Hepatocyte (in vitro differentiated cells): Measurements from ENCODE around the gene APBB2. TPM values are rescaled to one million over a fixed set of nuclear protein-coding genes. Genes with fewer than 3 reads are reported as not detected.

Experiments used
- DNase-seq: peaks from one replicate; pipeline ENCODE4 v3.0.0-alpha.2; 2016; ENCODE audit warnings: low spot score
- H2AFZ ChIP-seq: fragments of 200-600 bp; sonication (generic); 2 replicates; pipeline ENCODE4 v1.6.0; 2016; ENCODE audit warnings: antibody characterized with exemption, mild to moderate bottlenecking
- H3K27ac ChIP-seq: fragments of 200-600 bp; sonication (generic); 2 replicates; pipeline ENCODE4 v1.5.1; 2016; ENCODE audit warnings: mild to moderate bottlenecking
- H3K27me3 ChIP-seq: fragments of 200-600 bp; sonication (generic); 2 replicates; pipeline ENCODE4 v1.6.1; 2016
- H3K36me3 ChIP-seq: fragments of 200-600 bp; sonication (generic); replicated peaks from 2 replicates; pipeline ENCODE4 v1.5.1; 2016; ENCODE audit warnings: low read depth; ENCODE audit not compliant: insufficient read depth
- H3K4me1 ChIP-seq: fragments of 200-600 bp; sonication (generic); 2 replicates; pipeline ENCODE4 v1.5.1; 2016; ENCODE audit warnings: mild to moderate bottlenecking, moderate library complexity; ENCODE audit not compliant: insufficient read depth
- H3K4me2 ChIP-seq: fragments of 200-600 bp; sonication (generic); 2 replicates; pipeline ENCODE4 v1.6.0; 2016
- H3K4me3 ChIP-seq: fragments of 200-600 bp; sonication (generic); 2 replicates; pipeline ENCODE4 v1.5.1; 2016; ENCODE audit warnings: mild to moderate bottlenecking
- H3K79me2 ChIP-seq: fragments of 200-600 bp; sonication (generic); 2 replicates; pipeline ENCODE4 v1.6.0; 2017; ENCODE audit warnings: mild to moderate bottlenecking
- H3K9me2 ChIP-seq: fragments of 200-600 bp; sonication (generic); replicated peaks from 2 replicates; pipeline ENCODE4 v1.6.0; 2017; ENCODE audit warnings: mild to moderate bottlenecking; ENCODE audit not compliant: insufficient read depth
- H3K9me3 ChIP-seq: fragments of 200-600 bp; sonication (generic); 2 replicates; pipeline ENCODE4 v1.5.1; 2016; ENCODE audit warnings: low read depth, mild to moderate bottlenecking
- H4K20me1 ChIP-seq: fragments of 200-600 bp; sonication (generic); 2 replicates; pipeline ENCODE4 v1.6.0; 2016; ENCODE audit warnings: mild to moderate bottlenecking; ENCODE audit not compliant: insufficient read depth, poor library complexity, severe bottlenecking
- EZH2 ChIP-seq: fragments of 200-600 bp; sonication (generic); IDR thresholded peaks from 2 replicates; pipeline ENCODE4 v1.6.1; 2016; ENCODE audit warnings: antibody characterized with exemption, mild to moderate bottlenecking, borderline replicate concordance
- EZH2phosphoT487 ChIP-seq: fragments of 200-600 bp; sonication (generic); IDR thresholded peaks from one replicate; pipeline ENCODE4 v1.6.1; 2018; ENCODE audit warnings: antibody characterized with exemption, mild to moderate bottlenecking, low read depth, moderate library complexity; ENCODE audit not compliant: unreplicated experiment, severe bottlenecking
- WGBS: methylation state at CpG from one replicate; pipeline ENCODE4 v1.1.6; 2016; ENCODE audit warnings: low lambda C conversion rate; ENCODE audit errors: missing lambda C conversion rate; 5-methylcytosine and 5-hydroxymethylcytosine counted together
- polyA plus RNA-seq: library from polyadenylated mRNA; unstranded; fragments of >200 nt; fragmentation: Nextera tagmentation; extraction: Ambion mirVana; gene quantifications from 2 replicates; pipeline ENCODE4 v1.2.1, GENCODE V29; 2016
- total RNA-seq: library from RNA; depleted of rRNA; stranded (reverse); fragments of >200 nt; gene quantifications from 2 replicates; pipeline ENCODE4 v1.2.3, GENCODE V29; 2014
- TF ChIP-seq, protein P1 (sequence below): fragments of 200-600 bp; sonication (generic); IDR thresholded peaks from 2 replicates; pipeline ENCODE4 v1.5.1; 2016; ENCODE audit warnings: antibody characterized with exemption, mild to moderate bottlenecking; ENCODE audit not compliant: poor library complexity

Gene APBB2
- total and polyA plus RNA-seq, 2 experiments from 2014 or later = 23.4 to 47.5 TPM

- Histone ChIP-seq H3K9me3 (no peaks in the 10 kb centered on the region), H3K36me3 (no peaks in the 10 kb centered on the region), H4K20me1 (no peaks in the 10 kb centered on the region), H3K4me1 (peaks cover 20% of the 10 kb centered on the region), H3K4me2 (peak overlapping the region; percentile 18), H3K27ac (no peak overlapping the region), H3K27me3 (no peaks in the 10 kb centered on the region), H2AFZ (no peak overlapping the region), H3K9me2 (no peaks in the 10 kb centered on the region), H3K4me3 (no peak overlapping the region), H3K79me2 (peaks cover 95% of the 10 kb centered on the region)
- no peak for DNase-seq
- no peak for TF ChIP-seq EZH2phosphoT487
- no peak for TF ChIP-seq EZH2
- TF ChIP-seq, protein P1, sequence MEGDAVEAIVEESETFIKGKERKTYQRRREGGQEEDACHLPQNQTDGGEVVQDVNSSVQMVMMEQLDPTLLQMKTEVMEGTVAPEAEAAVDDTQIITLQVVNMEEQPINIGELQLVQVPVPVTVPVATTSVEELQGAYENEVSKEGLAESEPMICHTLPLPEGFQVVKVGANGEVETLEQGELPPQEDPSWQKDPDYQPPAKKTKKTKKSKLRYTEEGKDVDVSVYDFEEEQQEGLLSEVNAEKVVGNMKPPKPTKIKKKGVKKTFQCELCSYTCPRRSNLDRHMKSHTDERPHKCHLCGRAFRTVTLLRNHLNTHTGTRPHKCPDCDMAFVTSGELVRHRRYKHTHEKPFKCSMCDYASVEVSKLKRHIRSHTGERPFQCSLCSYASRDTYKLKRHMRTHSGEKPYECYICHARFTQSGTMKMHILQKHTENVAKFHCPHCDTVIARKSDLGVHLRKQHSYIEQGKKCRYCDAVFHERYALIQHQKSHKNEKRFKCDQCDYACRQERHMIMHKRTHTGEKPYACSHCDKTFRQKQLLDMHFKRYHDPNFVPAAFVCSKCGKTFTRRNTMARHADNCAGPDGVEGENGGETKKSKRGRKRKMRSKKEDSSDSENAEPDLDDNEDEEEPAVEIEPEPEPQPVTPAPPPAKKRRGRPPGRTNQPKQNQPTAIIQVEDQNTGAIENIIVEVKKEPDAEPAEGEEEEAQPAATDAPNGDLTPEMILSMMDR = no peak
- WGBS = 51% methylated on average over 2 of the region's 2 CpGs
Observed at GRCh38 chr4:41189076-41189475, 25.3 kb downstream of the APBB2 start.

GRCh38 chr4:41185614-41186592 lies 28.4 kb downstream of the APBB2 start:
- Histone ChIP-seq H3K4me1 (peaks cover 20% of the 10 kb centered on the region), H2AFZ (no peak overlapping the region), H3K4me2 (peak overlapping the region; percentile 53), H3K79me2 (peaks cover 95% of the 10 kb centered on the region), H3K4me3 (no peak overlapping the region), H3K9me3 (no peaks in the 10 kb centered on the region), H3K36me3 (no peaks in the 10 kb centered on the region), H3K27me3 (no peaks in the 10 kb centered on the region), H3K27ac (peak overlapping the region; percentile 14), H3K9me2 (no peaks in the 10 kb centered on the region), H4K20me1 (no peaks in the 10 kb centered on the region)
- peak; percentile 30 for DNase-seq
- TF ChIP-seq, protein P1 = no peak
- TF ChIP-seq EZH2 (no peak), EZH2phosphoT487 (no peak)
- WGBS = 61% methylated on average over 5 of the region's 5 CpGs

- Histone ChIP-seq H3K9me3 (no peaks in the 10 kb centered on the region), H3K4me1 (peaks cover 26% of the 10 kb centered on the region), H3K27me3 (no peaks in the 10 kb centered on the region), H3K4me3 (no peak overlapping the region), H4K20me1 (no peaks in the 10 kb centered on the region), H3K27ac (no peak overlapping the region), H3K36me3 (no peaks in the 10 kb centered on the region), H2AFZ (no peak overlapping the region), H3K9me2 (no peaks in the 10 kb centered on the region), H3K79me2 (peaks cover 97% of the 10 kb centered on the region), H3K4me2 (no peak overlapping the region)
- WGBS = 92% methylated on average over 5 of the region's 5 CpGs
- no peak for DNase-seq
- TF ChIP-seq EZH2 (no peak), EZH2phosphoT487 (no peak)
- TF ChIP-seq, protein P1 = no peak
Observed at GRCh38 chr4:41184009-41184408, 30.3 kb downstream of the APBB2 start.
